A673 (cell line): Measurements from ENCODE around the gene RIC8B. TPM values are rescaled to one million over a fixed set of nuclear protein-coding genes. Genes with fewer than 3 reads are reported as not detected.

Experiments
- BruUV-seq: library from RNA; stranded (reverse); fragments of 400-500 nt; replicated peaks from 2 replicates; lab custom pipeline; 2021; lab: Mats Ljungman, UMichigan
- CTCF ChIA-PET: fragments of 300-600 bp; sonication (Branson Sonifier 250); formaldehyde crosslinking; loops from one replicate; lab custom pipeline; 2022; ENCODE audit warnings: antibody characterized with exemption; lab: Charles Lee
- POLR2A ChIA-PET: fragments of 300-600 bp; sonication (Branson Sonifier 250); formaldehyde crosslinking; loops from one replicate; lab custom pipeline; 2022; ENCODE audit warnings: antibody characterized with exemption; ENCODE audit not compliant: low non-redundant PET; lab: Charles Lee
- DNase-seq: peaks from one replicate; pipeline ENCODE4 v3.0.0-alpha.2; 2015; ENCODE audit warnings: low spot score
- H3K27ac ChIP-seq: fragments of 200-600 bp; sonication (generic); 2 replicates; pipeline ENCODE4 v1.5.1; 2016; ENCODE audit warnings: mixed run types, low read depth, mild to moderate bottlenecking, mixed read lengths, antibody characterized with exemption, low read length; ENCODE audit not compliant: poor library complexity, severe bottlenecking
- H3K27me3 ChIP-seq: fragments of 200-600 bp; sonication (generic); replicated peaks from 2 replicates; pipeline ENCODE4 v1.6.1; 2017; ENCODE audit warnings: mixed run types, low read depth, mild to moderate bottlenecking, mixed read lengths, antibody characterized with exemption, low read length; ENCODE audit not compliant: insufficient read depth, poor library complexity
- H3K36me3 ChIP-seq: fragments of 200-600 bp; sonication (generic); 2 replicates; pipeline ENCODE4 v1.6.1; 2016; ENCODE audit warnings: mixed run types, mild to moderate bottlenecking, mixed read lengths, antibody characterized with exemption, low read length; ENCODE audit not compliant: insufficient read depth, poor library complexity, severe bottlenecking
- H3K4me1 ChIP-seq: fragments of 200-600 bp; sonication (generic); 2 replicates; pipeline ENCODE4 v1.6.1; 2017; ENCODE audit warnings: mixed run types, mild to moderate bottlenecking, mixed read lengths, antibody characterized with exemption, low read length; ENCODE audit not compliant: insufficient read depth, poor library complexity, severe bottlenecking
- H3K4me3 ChIP-seq: fragments of 200-600 bp; sonication (generic); 2 replicates; pipeline ENCODE4 v1.5.1; 2016; ENCODE audit warnings: low read depth, mixed run types, mild to moderate bottlenecking, mixed read lengths, low read length; ENCODE audit not compliant: poor library complexity, severe bottlenecking
- H3K9me3 ChIP-seq: fragments of 200-600 bp; sonication (generic); 2 replicates; pipeline ENCODE4 v1.6.1; 2016; ENCODE audit warnings: mixed run types, low read depth, mild to moderate bottlenecking, mixed read lengths, antibody characterized with exemption, low read length; ENCODE audit not compliant: poor library complexity, severe bottlenecking
- CTCF ChIP-seq: fragments of 300-800, 200-600 bp; sonication (generic); conservative IDR thresholded peaks from 2 replicates; pipeline ENCODE4 v1.5.1; 2017; ENCODE audit warnings: low read depth, mild to moderate bottlenecking, antibody characterized with exemption, low read length, moderate library complexity, mixed read lengths
- EZH2 ChIP-seq: fragments of 200-600 bp; sonication (generic); IDR thresholded peaks from 2 replicates; pipeline ENCODE4 v1.6.1; 2017; ENCODE audit warnings: borderline replicate concordance, low read depth, mild to moderate bottlenecking, mixed read lengths, antibody characterized with exemption, low read length; ENCODE audit not compliant: poor library complexity, severe bottlenecking
- intact Hi-C: fragments of 100-400 bp; cut with micrococcal nuclease; formaldehyde crosslinking; loops from one replicate; pipeline ENCODE4 v1.10.0; 2022; ENCODE audit not compliant: unreplicated experiment
- total RNA-seq: library from RNA; stranded (reverse); gene quantifications from 2 replicates; pipeline ENCODE4 v1.2.3, GENCODE V29; 2021

RIC8B gene
- total RNA-seq, 1 experiment from 2014 or later = 21.3 TPM

- DNase-seq = no peak
- Histone ChIP-seq H3K4me3 (no peak overlapping the region), H3K27me3 (no peaks in the 10 kb centered on the region), H3K4me1 (peaks cover 38% of the 10 kb centered on the region), H3K9me3 (no peaks in the 10 kb centered on the region), H3K36me3 (no peaks in the 10 kb centered on the region), H3K27ac (no peak overlapping the region)
- TF ChIP-seq EZH2 = no peak
- TF ChIP-seq CTCF = no peak
- intact Hi-C loops = no loop called here
- BruUV-seq = no TSS peak
- CTCF ChIA-PET = no interaction called here
- POLR2A ChIA-PET = no interaction called here
These were observed 10.3 kb upstream of the RIC8B start for GRCh38 chr12:106764220-106764619.

GRCh38 chr12:106764738-106765137 is 9.7 kb upstream of the RIC8B start:
- TF ChIP-seq CTCF (no peak), EZH2 (no peak)
- H3K27me3 ChIP-seq = no peaks in the 10 kb centered on the region
- BruUV-seq = no TSS peak
- no peaks in the 10 kb centered on the region for H3K36me3 ChIP-seq
- ChIA-PET CTCF (no interaction called here), POLR2A (no interaction called here)
- no peak for DNase-seq
- intact Hi-C loops = no loop called here
- peaks cover 36% of the 10 kb centered on the region for H3K4me1 ChIP-seq
- no peak overlapping the region for H3K4me3 ChIP-seq
- no peak overlapping the region for H3K27ac ChIP-seq
- H3K9me3 ChIP-seq = no peaks in the 10 kb centered on the region

GRCh38 chr12:106766393-106766826 is 8.1 kb upstream of the RIC8B start:
- H3K4me3 ChIP-seq = no peak overlapping the region
- no peak for DNase-seq
- no peaks in the 10 kb centered on the region for H3K36me3 ChIP-seq
- no TSS peak for BruUV-seq
- no peaks in the 10 kb centered on the region for H3K9me3 ChIP-seq
- TF ChIP-seq EZH2 = no peak
- no peak for TF ChIP-seq CTCF
- no peak overlapping the region for H3K27ac ChIP-seq
- ChIA-PET POLR2A (interaction anchor here (0.6 kb wide), 1 partner anchor 1355 kb away, joined by 5 read pairs; no protein-coding TSS in a partner anchor), CTCF (no interaction called here)
- intact Hi-C loops = no loop called here
- no peaks in the 10 kb centered on the region for H3K27me3 ChIP-seq
- peaks cover 33% of the 10 kb centered on the region for H3K4me1 ChIP-seq
